ENCODE results near the gene ZNF24.

Gene ZNF24

GRCh38 chr18:35374708-35375107 lies 30.5 kb upstream of the ZNF24 start:
- Mint-ChIP-seq H3K9me3 (no peaks in the 10 kb centered on the region), H3K4me3 (no peak overlapping the region), H3K36me3 (no peaks in the 10 kb centered on the region), H3K27me3 (peaks cover 0 to 8% of the 10 kb centered on the region in 2 donors), H3K4me1 (peaks cover 5 to 8% of the 10 kb centered on the region in 2 donors), H3K27ac (no peak overlapping the region)
- ATAC-seq (replicated peaks): no peak
- DNase-seq: no peak

DNA sequence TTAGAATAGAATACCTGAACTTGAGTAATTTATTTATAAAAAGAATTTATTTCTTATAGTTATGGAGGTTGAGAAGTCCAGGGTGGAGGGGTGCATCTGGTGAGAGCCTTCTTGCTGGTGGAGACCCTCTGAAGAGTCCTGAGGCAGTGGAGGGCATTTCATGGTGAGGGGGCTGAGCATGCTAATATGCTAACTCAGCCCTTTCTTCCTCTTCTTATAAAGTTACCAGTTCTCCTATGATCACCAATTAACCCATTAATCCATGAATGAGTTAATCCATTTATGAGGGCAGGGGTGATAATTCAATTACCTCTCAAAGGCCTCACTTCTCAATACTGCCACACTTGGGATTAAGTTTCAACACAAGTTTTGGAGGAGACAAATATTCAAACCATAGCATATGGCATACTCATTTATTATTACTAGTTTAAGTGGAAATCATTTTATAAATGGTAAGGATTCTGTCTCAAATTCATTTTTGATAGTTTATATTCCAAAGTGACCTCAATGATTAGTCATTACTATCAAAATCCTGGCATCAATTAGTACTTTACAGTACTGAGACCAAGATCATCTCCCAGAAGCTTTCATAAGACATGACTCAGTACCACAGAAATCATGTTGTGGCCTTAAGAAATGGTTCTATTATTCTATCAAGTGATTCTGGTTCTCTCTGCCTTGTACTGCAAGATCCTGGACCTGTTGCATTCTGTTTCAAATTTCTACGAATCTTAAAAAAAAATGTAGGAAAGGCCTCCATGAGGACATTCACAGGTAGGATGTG lies 27.4 kb upstream of the ZNF24 start:
- H3K36me3 Mint-ChIP-seq: no peaks in the 10 kb centered on the region
- no peak for DNase-seq
- H3K9me3 Mint-ChIP-seq: no peaks in the 10 kb centered on the region
- ATAC-seq (replicated peaks): no peak
- H3K4me3 Mint-ChIP-seq: no peak overlapping the region
- H3K27me3 Mint-ChIP-seq: no peaks in the 10 kb centered on the region
- H3K4me1 Mint-ChIP-seq: peaks cover 5% of the 10 kb centered on the region in 2 donors
- no peak overlapping the region for H3K27ac Mint-ChIP-seq

GRCh38 chr18:35369126-35369525 lies 24.9 kb upstream of the ZNF24 start:
- H3K27ac Mint-ChIP-seq: no peak overlapping the region
- no peaks in the 10 kb centered on the region for H3K4me1 Mint-ChIP-seq
- ATAC-seq (replicated peaks) (no peak), DNase-seq (no peak)
- H3K4me3 Mint-ChIP-seq: no peak overlapping the region
- no peaks in the 10 kb centered on the region for H3K9me3 Mint-ChIP-seq
- H3K36me3 Mint-ChIP-seq: no peaks in the 10 kb centered on the region
- peaks cover 0 to 4% of the 10 kb centered on the region in 2 donors for H3K27me3 Mint-ChIP-seq

- H3K27me3 Mint-ChIP-seq: peaks cover 0 to 4% of the 10 kb centered on the region in 2 donors
- H3K4me3 Mint-ChIP-seq: no peak overlapping the region
- no peak overlapping the region for H3K27ac Mint-ChIP-seq
- no peaks in the 10 kb centered on the region for H3K4me1 Mint-ChIP-seq
- no peaks in the 10 kb centered on the region for H3K36me3 Mint-ChIP-seq
- no peak for ATAC-seq (replicated peaks)
- DNase-seq: no peak
- no peaks in the 10 kb centered on the region for H3K9me3 Mint-ChIP-seq
Observed at GRCh38 chr18:35368595-35368994, 24.4 kb upstream of the ZNF24 start.

DNA sequence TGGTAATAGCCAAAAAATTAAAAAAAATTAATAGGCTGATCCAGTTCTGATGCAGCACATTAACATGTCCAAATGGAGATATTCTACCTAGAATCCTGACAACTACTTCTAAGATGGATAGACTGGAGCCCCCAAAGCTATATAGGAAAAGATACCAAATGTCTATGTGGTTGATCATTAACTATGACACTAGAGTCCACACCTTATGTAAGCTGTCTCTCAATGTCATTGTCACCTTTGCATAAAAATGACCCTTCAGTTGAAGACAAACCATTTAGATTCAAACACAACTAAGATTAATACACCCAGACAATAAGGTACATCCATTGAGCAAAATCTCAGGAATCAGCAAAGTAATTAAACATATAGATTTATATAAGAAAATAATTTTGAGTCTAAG lies 18.3 kb upstream of the ZNF24 start:
- Mint-ChIP-seq H3K4me3 (no peak overlapping the region), H3K36me3 (no peaks in the 10 kb centered on the region), H3K4me1 (no peaks in the 10 kb centered on the region), H3K27me3 (peaks cover 0 to 8% of the 10 kb centered on the region in 2 donors), H3K27ac (no peak overlapping the region), H3K9me3 (no peaks in the 10 kb centered on the region)
- no peak for ATAC-seq (replicated peaks)
- no peak for DNase-seq

GRCh38 chr18:35361570-35362321 lies 17.5 kb upstream of the ZNF24 start:
- no peaks in the 10 kb centered on the region for H3K36me3 Mint-ChIP-seq
- H3K27ac Mint-ChIP-seq: no peak overlapping the region
- ATAC-seq (replicated peaks) (no peak), DNase-seq (no peak)
- H3K4me1 Mint-ChIP-seq: no peaks in the 10 kb centered on the region
- H3K9me3 Mint-ChIP-seq: no peaks in the 10 kb centered on the region
- H3K4me3 Mint-ChIP-seq: no peak overlapping the region
- H3K27me3 Mint-ChIP-seq: peaks cover 0 to 8% of the 10 kb centered on the region in 2 donors

DNA sequence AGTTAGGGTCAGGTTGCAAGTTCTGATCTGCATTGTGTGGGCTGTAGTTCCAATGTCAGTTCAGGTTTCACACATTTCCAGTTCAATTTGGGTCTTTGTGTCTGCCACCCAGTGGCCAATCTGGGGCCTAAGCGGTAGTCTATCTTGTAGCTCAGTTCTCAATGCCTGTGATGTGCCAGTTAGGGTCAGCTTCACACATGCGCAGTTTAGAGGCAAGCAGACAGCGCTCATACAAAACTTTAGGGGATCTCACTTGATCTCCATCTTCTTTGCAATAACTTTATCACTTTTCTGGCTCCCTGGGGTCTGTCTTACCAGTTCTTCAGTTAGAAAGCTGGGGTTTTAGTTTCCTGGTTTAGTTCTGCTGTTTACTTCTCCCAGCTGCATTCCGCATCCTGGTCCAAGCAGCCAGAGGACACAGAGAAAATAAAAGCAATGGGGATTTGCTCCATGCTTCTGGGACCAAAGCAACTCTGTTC lies 11.0 kb upstream of the ZNF24 start:
- H3K4me3 Mint-ChIP-seq: no peak overlapping the region
- ATAC-seq (replicated peaks) (peak; percentile 100), DNase-seq (peak; percentile 62)
- peaks cover 11 to 12% of the 10 kb centered on the region in 2 donors for H3K9me3 Mint-ChIP-seq
- peaks cover 8 to 9% of the 10 kb centered on the region in 2 donors for H3K36me3 Mint-ChIP-seq
- no peaks in the 10 kb centered on the region for H3K27me3 Mint-ChIP-seq
- H3K27ac Mint-ChIP-seq: no peak overlapping the region
- H3K4me1 Mint-ChIP-seq: peaks cover 0 to 3% of the 10 kb centered on the region in 2 donors

DNA sequence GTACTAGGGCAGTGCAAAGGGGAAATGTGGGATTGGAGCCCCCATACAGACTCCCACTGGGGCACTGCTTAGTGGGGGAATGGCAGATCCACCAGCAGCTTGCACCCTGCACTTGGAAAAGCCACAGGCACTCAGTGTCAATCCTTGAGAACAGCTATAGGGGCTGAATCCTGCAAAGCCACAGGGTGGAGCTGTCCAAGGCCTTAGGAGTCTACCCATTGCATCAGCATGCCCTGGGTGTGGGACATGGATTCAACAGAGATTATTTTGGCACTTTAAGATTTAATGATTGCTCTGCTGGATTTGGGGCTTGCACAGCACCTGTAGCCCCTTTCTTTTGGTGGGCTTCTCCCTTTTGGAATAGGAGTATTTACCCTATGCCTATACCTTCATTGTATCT lies 8.6 kb upstream of the ZNF24 start:
- H3K9me3 Mint-ChIP-seq: peaks cover 11 to 12% of the 10 kb centered on the region in 2 donors
- H3K36me3 Mint-ChIP-seq: peaks cover 8 to 9% of the 10 kb centered on the region in 2 donors
- H3K4me1 Mint-ChIP-seq: peaks cover 0 to 3% of the 10 kb centered on the region in 2 donors
- no peak for ATAC-seq (replicated peaks)
- no peak overlapping the region for H3K4me3 Mint-ChIP-seq
- no peaks in the 10 kb centered on the region for H3K27me3 Mint-ChIP-seq
- no peak for DNase-seq
- no peak overlapping the region for H3K27ac Mint-ChIP-seq

DNA sequence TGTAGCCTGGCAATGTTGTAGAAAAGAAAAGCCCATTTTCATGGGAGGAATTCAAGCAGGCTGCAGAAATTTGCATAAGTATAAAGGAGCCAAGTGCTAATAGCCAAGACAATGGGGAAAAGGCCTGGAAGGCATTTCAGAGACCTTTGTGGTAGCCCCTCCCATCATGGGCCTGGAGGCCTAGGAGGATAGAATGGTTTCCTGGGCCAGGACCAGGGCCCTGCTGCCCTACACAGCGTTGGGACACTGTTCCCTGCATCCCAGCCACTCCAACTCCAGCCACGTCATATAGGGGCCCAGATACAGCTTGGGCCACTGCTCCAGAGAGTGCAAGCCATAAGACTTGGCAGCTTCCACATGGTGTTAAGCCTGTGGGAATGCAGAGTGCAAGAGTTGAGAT lies 8.1 kb upstream of the ZNF24 start:
- Mint-ChIP-seq H3K4me3 (no peak overlapping the region), H3K4me1 (peaks cover 0 to 3% of the 10 kb centered on the region in 2 donors), H3K9me3 (peaks cover 11 to 12% of the 10 kb centered on the region in 2 donors)

DNA sequence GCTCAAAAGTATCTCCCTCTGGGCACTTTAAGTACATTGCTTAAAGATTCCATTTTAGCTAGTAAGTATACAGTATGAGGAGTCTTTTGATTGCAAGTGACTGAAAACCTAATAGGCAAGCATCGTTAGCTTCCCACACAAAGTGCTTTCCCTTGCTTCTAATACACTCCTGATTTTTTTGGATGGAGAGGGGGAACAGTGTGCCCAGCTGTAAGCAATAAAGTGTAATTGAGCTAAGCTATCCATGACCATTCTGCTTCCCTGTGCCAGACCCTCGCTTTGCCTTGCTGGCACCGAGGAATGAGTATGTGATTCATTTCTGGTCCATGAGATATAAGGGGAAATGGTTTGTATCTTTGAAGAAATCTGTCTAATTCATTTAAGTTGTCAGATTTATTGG lies 3.8 kb upstream of the ZNF24 start:
- no peak for DNase-seq
- ATAC-seq (replicated peaks): no peak
- Mint-ChIP-seq H3K4me3 (no peak overlapping the region), H3K27me3 (no peaks in the 10 kb centered on the region), H3K27ac (no peak overlapping the region), H3K9me3 (peaks cover 15% of the 10 kb centered on the region in 2 donors), H3K36me3 (peaks cover 12 to 17% of the 10 kb centered on the region in 2 donors), H3K4me1 (peaks cover 16 to 28% of the 10 kb centered on the region in 2 donors)

More for the DNA sequence above, 8.1 kb upstream of the ZNF24 start:
- Mint-ChIP-seq H3K36me3 (peaks cover 8 to 9% of the 10 kb centered on the region in 2 donors), H3K27me3 (no peaks in the 10 kb centered on the region), H3K27ac (no peak overlapping the region)
- ATAC-seq (replicated peaks) (no peak), DNase-seq (no peak)

DNA sequence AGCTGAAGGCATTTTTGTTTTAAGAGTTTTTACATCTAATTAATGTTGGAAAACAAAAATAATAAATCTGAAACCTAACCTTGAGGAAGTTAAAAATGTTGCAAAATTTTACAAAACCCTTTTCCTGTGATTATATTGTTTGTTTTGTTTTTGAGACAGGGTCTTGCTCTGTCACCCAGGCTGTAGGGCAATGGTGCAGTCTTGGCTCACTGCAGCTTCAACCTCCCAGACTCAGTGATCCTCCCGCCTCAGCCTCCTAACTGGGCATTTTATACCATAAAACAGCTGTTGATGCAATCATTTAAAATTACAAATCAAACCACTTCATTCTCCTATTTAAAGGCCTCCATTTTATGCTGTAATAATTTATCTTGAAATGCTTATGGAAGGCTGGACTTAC lies 1.7 kb upstream of the ZNF24 start:
- H3K4me3 Mint-ChIP-seq: peak overlapping the region; percentile 96 to 99
- H3K9me3 Mint-ChIP-seq: peaks cover 3 to 4% of the 10 kb centered on the region in 2 donors
- ATAC-seq (replicated peaks) (no peak), DNase-seq (no peak)
- H3K36me3 Mint-ChIP-seq: peaks cover 4 to 11% of the 10 kb centered on the region in 2 donors
- H3K27ac Mint-ChIP-seq: peak overlapping the region; percentile 96
- H3K27me3 Mint-ChIP-seq: no peaks in the 10 kb centered on the region
- peaks cover 19 to 34% of the 10 kb centered on the region in 2 donors for H3K4me1 Mint-ChIP-seq

GRCh38 chr18:35345460-35345921 lies 1.3 kb upstream of the ZNF24 start:
- Mint-ChIP-seq H3K4me3 (peak overlapping the region; percentile 96 to 99), H3K27me3 (no peaks in the 10 kb centered on the region), H3K36me3 (peaks cover 5 to 11% of the 10 kb centered on the region in 2 donors), H3K9me3 (peaks cover 3 to 4% of the 10 kb centered on the region in 2 donors), H3K27ac (peak overlapping the region; percentile 96), H3K4me1 (peaks cover 19 to 34% of the 10 kb centered on the region in 2 donors)
- ATAC-seq (replicated peaks) (peak; percentile 19 to 35), DNase-seq (peak; percentile 15)

DNA sequence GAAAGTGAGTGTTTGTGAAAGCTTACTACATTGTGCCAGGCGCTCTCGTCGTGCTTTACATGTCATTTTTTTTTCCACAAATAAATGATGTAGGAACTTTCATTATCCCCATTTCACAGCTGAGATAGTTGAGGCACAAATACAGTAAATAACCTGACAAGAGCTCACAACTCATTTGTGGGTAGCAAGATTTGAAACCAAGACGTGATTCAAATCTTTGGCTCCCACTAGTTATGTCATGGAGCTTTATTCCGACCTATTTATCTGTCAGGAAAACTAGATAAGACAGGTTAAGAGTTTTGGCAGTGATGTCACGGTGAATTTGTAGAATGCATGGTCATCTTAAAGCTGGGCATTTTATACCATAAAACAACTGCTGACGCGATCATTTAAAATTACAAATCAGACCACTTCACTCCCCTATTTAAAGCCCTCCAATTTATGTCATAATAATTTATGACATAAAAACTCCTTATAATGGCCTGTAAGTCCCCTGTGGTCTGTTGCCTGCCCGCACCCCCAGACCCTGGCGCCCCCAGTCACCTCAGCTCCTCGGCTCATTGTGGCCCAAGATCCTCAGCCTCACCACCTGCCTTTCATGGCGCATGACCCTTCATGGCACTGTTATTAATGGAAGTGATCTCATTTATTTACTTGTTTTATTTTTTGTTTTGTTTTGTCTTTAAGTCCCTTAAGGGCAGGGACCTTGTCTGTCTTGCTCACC lies 678 bp upstream of the ZNF24 start:
- Mint-ChIP-seq H3K27me3 (no peaks in the 10 kb centered on the region), H3K4me1 (peaks cover 22 to 34% of the 10 kb centered on the region in 2 donors), H3K4me3 (peak overlapping the region; percentile 96 to 99), H3K36me3 (peaks cover 5 to 16% of the 10 kb centered on the region in 2 donors), H3K27ac (peak overlapping the region; percentile 96), H3K9me3 (peaks cover 3 to 4% of the 10 kb centered on the region in 2 donors)
- ATAC-seq (replicated peaks): no peak
- DNase-seq: no peak

- H3K27ac Mint-ChIP-seq: peak overlapping the region; percentile 96
- no peak for DNase-seq
- H3K4me1 Mint-ChIP-seq: peaks cover 26 to 47% of the 10 kb centered on the region in 2 donors
- peaks cover 15 to 30% of the 10 kb centered on the region in 2 donors for H3K36me3 Mint-ChIP-seq
- peaks cover 3 to 4% of the 10 kb centered on the region in 2 donors for H3K9me3 Mint-ChIP-seq
- H3K4me3 Mint-ChIP-seq: peak overlapping the region; percentile 96 to 99
- no peak for ATAC-seq (replicated peaks)
- no peaks in the 10 kb centered on the region for H3K27me3 Mint-ChIP-seq
Observed at GRCh38 chr18:35343488-35343935, 708 bp downstream of the ZNF24 start.

All from stimulated activated naive B cell treated with anti-CD40 and anti-IgM and Interleukin-4, amounts not matched to agents 10 μg/mL and 1 μg/mL and 100 μg/mL, for 72 hours (primary cell).